Left lung (tissue), 10 donors: ENCODE measurements around the gene EHD4. TPM values are rescaled to one million over a fixed set of nuclear protein-coding genes. Genes with fewer than 3 reads are reported as not detected.

ENCODE experiments used
- ATAC-seq: fragments of 200-7000 bp; cut with Tn5 transposase; one replicate; pipeline ENCODE4 v1.9.1; 2020; ENCODE audit warnings: moderate library complexity
- DNase-seq, 4 donors: peaks; one replicate each; pipeline ENCODE4 v3.0.0-alpha.2; 2013 to 2020
- H3K27ac ChIP-seq, 2 donors: fragments of 200-600 bp; sonication (generic) in 1 of 2; one replicate each; pipeline versions ENCODE4 v1.5.0 to v1.8.0; 2020 to 2021
- H3K27me3 ChIP-seq, 2 donors: fragments of 200-600 bp; sonication (generic) in 1 of 2; one replicate each; pipeline versions ENCODE4 v1.5.0 to v1.8.0; 2020 to 2021
- H3K36me3 ChIP-seq, 2 donors: fragments of 200-600 bp; sonication (generic) in 1 of 2; one replicate each; pipeline versions ENCODE4 v1.5.0 to v1.8.0; 2020 to 2021
- H3K4me1 ChIP-seq, 2 donors: fragments of 200-600 bp; one replicate each; pipeline ENCODE4 v1.8.0; 2021
- H3K4me3 ChIP-seq, 2 donors: fragments of 200-600 bp; sonication (generic) in 1 of 2; one replicate each; pipeline versions ENCODE4 v1.5.0 to v1.8.0; 2020 to 2021; ENCODE audit warnings: mild to moderate bottlenecking in 1 of 2
- H3K9me3 ChIP-seq, 2 donors: fragments of 200-600 bp; sonication (generic) in 1 of 2; one replicate each; pipeline versions ENCODE4 v1.5.0 to v1.8.0; 2020 to 2021
- intact Hi-C, 2 donors: fragments of 100-400 bp; cut with DNase I; formaldehyde crosslinking; loops; one replicate each; pipeline versions ENCODE4 v1.11.2 to v1.14.2; 2022
- polyA plus RNA-seq, 6 donors: library from polyadenylated mRNA; unstranded; fragments of 120-200 nt; gene quantifications; one replicate each; pipeline ENCODE4 v1.2.1, GENCODE V29; 2013; ENCODE audit not compliant: insufficient read length in 6 of 6
- total RNA-seq, 2 donors: library from RNA; stranded (reverse); fragmentation: NEBNext Ultra II Directional; extraction: Animal tissue kit (Norgen Biotek cat#: 25700); gene quantifications; one replicate each; pipeline ENCODE4 v1.2.1, GENCODE V29; 2021
- TF ChIP-seq, protein P1 (sequence below), 2 donors: fragments of 200-600 bp; sonication (generic) in 1 of 2; IDR thresholded peaks; one replicate each; pipeline versions ENCODE4 v1.5.0 to v1.8.0; 2021; ENCODE audit warnings: antibody characterized with exemption in 2 of 2
- donor health status: DM: no; HTN: yes; CAD: no.
- donor health status: DM: no; HTN: no; CAD: no.

EHD4 gene
- total and polyA plus RNA-seq, 8 donors: 11.7 to 32.6 (median 13.1) TPM

DNA sequence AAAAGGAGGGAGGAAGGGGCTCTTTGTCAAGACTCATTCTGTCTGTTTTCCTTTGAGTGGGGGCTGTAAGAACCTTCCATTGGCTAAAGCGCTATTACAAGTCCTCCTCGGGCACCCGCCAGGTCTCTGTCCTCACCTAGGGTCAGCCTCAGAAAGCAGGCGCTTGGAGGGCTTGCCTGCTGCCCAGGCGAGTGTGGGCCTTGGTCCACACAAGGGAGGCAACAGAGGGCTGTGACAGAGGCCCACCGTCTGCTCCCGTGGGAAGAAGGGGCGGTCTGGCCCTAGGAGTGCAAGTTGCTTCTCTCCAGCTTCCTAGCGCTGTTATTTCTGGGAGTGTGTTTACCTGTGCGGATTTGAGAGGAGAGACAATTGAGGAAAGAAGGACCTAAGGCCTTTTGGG lies 24.0 kb upstream of the EHD4 start:
- no peak overlapping the region for H3K27ac ChIP-seq
- intact Hi-C loops: no loop called here
- TF ChIP-seq, protein P1, sequence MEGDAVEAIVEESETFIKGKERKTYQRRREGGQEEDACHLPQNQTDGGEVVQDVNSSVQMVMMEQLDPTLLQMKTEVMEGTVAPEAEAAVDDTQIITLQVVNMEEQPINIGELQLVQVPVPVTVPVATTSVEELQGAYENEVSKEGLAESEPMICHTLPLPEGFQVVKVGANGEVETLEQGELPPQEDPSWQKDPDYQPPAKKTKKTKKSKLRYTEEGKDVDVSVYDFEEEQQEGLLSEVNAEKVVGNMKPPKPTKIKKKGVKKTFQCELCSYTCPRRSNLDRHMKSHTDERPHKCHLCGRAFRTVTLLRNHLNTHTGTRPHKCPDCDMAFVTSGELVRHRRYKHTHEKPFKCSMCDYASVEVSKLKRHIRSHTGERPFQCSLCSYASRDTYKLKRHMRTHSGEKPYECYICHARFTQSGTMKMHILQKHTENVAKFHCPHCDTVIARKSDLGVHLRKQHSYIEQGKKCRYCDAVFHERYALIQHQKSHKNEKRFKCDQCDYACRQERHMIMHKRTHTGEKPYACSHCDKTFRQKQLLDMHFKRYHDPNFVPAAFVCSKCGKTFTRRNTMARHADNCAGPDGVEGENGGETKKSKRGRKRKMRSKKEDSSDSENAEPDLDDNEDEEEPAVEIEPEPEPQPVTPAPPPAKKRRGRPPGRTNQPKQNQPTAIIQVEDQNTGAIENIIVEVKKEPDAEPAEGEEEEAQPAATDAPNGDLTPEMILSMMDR (IDR thresholded peaks at IDR 0.05): no peak
- H3K4me1 ChIP-seq: peaks cover 0 to 10% of the 10 kb centered on the region in 2 donors
- no peak for ATAC-seq
- H3K27me3 ChIP-seq: no peaks in the 10 kb centered on the region
- no peaks in the 10 kb centered on the region for H3K9me3 ChIP-seq
- peak in 1 of 4 donors; percentile 41 for DNase-seq
- no peak overlapping the region for H3K4me3 ChIP-seq
- no peaks in the 10 kb centered on the region for H3K36me3 ChIP-seq

DNA sequence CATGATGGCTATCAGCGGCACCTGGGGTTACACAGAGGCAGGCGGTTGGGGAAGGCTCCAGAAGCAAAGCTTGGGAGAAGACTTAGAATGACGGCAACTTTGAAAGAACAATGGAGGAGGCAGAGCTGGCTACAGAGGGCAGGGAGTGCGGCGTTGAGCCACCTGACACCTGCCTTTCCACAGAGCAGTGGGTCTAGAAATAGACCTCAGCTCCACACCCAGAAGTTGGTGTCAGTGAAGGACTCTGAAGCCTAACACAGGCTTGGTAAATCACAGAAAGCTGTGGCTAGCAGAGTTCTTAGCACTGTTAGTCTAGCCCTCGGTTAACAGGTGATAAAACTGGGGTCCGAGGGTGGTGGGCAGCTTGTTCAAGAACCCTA lies 23.1 kb upstream of the EHD4 start:
- Histone ChIP-seq H3K27me3 (no peaks in the 10 kb centered on the region), H3K4me1 (peaks cover 0 to 10% of the 10 kb centered on the region in 2 donors), H3K4me3 (no peak overlapping the region), H3K9me3 (no peaks in the 10 kb centered on the region), H3K27ac (no peak overlapping the region), H3K36me3 (no peaks in the 10 kb centered on the region)
- intact Hi-C loops: no loop called here
- no peak for ATAC-seq
- no peak for DNase-seq
- TF ChIP-seq, protein P1 (IDR thresholded peaks at IDR 0.05): no peak

DNA sequence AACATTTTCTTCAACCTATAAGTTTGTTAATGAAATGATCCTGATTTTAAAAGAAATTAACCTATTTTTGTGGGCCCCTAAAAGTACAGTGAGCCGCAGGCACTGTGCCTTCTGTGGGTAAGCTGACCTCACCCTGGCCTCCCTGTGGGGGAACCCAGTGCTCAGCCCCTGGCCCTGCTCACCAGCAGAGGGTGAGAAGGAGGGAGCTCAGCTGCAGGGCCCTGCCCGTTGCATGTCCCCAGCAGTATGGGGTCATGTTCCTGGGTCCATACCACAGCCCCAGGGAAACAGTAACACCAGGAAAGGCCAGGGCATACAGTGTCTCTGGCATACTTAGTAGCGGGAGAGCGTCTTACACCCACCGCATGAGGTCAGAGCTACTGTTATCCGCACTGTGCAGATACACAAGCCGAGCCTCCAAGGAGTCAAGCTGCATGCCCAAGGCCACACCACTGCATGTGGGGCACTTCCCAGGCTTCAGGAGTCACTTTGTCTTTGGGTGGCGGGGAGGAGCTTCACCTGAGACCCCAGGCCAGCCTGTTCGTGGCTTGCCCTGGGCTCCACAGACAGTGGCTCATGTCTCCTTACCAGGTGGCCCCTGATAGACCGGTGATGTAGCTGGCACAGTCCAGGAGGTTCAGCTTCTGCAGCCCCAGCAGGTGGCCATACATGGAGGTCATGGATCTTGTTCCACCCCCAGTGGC lies 22.6 kb upstream of the EHD4 start:
- DNase-seq: peak in 1 of 4 donors; percentile 29
- Histone ChIP-seq H3K36me3 (no peaks in the 10 kb centered on the region), H3K27me3 (no peaks in the 10 kb centered on the region), H3K4me3 (no peak overlapping the region), H3K4me1 (peaks cover 0 to 10% of the 10 kb centered on the region in 2 donors), H3K27ac (no peak overlapping the region), H3K9me3 (no peaks in the 10 kb centered on the region)
- intact Hi-C loops: loop anchor here in 1 of 2 donors (5.0 kb wide), 1 partner anchor 142 kb away; no protein-coding TSS in a partner anchor
- TF ChIP-seq, protein P1 (IDR thresholded peaks at IDR 0.05): no peak
- no peak for ATAC-seq

DNA sequence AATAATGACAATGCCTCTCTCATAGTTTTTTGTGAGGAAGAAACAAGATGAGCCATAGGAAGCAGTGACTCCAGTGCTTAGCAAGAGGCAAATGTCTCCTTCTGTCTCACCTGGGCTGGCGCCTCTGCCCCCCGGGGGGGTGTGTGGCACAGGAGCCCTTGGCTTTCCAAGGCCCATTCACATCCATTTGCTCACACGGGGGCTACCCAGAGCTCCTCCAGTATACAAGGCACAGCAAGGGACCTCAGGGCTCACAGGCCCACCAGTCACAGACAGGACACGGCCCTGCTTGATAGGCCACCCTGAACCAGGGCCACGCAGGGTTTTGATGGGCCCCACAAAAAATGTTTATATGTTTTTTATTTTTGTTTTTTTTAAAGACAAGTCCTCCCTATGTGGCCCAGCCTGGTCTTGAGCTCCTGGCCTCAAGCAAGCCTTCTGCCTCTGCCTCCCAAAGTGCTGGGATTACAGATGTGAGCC lies 21.9 kb upstream of the EHD4 start:
- intact Hi-C loops: loop anchor here in 1 of 2 donors (5.0 kb wide), 1 partner anchor 143 kb away; no protein-coding TSS in a partner anchor
- no peak for ATAC-seq
- TF ChIP-seq, protein P1 (IDR thresholded peaks at IDR 0.05): no peak
- Histone ChIP-seq H3K9me3 (no peaks in the 10 kb centered on the region), H3K27me3 (no peaks in the 10 kb centered on the region), H3K36me3 (no peaks in the 10 kb centered on the region), H3K4me1 (peaks cover 0 to 10% of the 10 kb centered on the region in 2 donors), H3K4me3 (no peak overlapping the region), H3K27ac (no peak overlapping the region)
- DNase-seq: peak in 1 of 4 donors; percentile 38

DNA sequence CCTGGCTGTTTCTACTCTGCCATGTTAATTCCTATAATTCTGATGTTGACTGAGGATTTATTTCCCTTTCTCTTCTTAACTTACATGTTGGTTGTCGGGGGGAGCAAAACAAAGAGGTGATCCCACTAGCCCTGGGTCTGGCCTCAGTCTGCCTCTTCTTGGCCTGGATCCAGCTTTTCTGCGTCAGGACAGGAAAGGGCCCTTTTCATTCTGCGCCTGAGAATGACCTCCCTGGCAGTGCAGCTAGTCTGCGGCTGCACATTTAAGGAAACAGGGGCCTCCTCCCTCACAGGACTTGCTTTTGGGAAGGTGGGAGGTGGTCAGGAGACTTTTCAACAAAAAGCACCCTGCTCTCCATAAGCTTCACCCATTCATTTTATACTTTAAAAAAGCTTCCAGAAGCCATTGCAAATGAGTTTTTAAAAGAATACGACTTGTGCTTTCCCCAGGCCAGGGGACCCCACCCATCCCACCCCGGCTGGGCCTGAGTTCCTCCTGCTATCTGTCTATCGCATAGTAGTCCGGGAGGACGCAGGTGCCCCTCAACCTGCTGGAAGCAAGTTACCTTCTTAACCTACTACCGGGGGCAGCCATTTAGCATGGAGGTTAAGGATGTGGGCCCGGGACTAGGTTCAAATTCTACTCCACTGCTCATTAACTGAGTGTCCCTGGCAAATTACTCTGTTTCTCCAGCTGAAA lies 21.3 kb upstream of the EHD4 start:
- H3K36me3 ChIP-seq: no peaks in the 10 kb centered on the region
- H3K9me3 ChIP-seq: no peaks in the 10 kb centered on the region
- TF ChIP-seq, protein P1 (IDR thresholded peaks at IDR 0.05): no peak
- H3K27me3 ChIP-seq: no peaks in the 10 kb centered on the region
- no peak overlapping the region for H3K27ac ChIP-seq
- intact Hi-C loops: loop anchor here in 1 of 2 donors (5.0 kb wide), 1 partner anchor 144 kb away; no protein-coding TSS in a partner anchor
- H3K4me1 ChIP-seq: peaks cover 0 to 10% of the 10 kb centered on the region in 2 donors
- DNase-seq (peak in 1 of 4 donors; percentile 37), ATAC-seq (no peak)
- no peak overlapping the region for H3K4me3 ChIP-seq
